ENCODE measurements around the gene KRT75.

KRT75 gene

DNA sequence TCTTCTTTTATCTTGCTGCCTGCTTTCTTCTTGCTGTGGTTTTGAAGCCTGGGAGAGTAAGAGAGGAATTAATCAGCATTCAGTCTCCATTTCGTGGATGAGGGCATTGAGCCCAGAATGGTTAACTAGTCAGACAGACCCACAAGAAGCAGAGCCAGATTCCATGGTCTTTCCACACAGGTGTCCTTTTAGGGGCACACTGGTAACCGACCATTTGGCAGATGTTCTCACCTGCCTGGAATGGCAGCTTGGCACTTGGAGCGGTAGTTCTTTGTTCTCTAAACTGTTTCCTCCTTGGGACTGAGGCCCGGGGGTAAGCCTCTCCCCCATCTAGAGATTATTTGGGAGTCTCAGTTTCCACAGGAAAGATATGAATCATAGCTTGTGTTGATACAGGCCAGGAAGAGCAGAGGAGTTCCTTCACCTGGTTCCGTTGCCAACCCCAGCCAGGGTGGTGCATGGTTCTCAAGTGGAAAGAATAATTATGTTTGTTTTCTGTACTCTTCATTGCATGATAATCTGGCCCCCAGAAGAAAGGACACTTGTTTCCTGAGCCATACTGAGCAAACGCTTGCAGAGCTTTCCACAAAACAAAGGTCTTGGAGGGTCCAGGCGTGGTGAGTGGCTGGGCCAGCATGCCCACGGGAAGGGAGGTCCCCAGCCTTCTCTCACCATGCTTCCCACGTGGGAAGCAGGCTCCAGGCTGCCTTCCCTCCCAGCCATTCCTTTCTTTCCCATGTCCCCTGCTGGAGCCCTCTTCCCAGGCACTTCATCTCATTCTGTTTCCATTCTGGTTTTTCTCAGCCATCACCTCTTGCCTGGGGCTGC lies 2.0 kb upstream of the KRT75 start:
- H3K9ac ChIP-seq (ENCODE audit: low read depth, low read length), result no peak overlapping the region
- H3K36me3 ChIP-seq (ENCODE audit: insufficient read depth, low read length), result no peaks in the 10 kb centered on the region
- no peaks in the 10 kb centered on the region for H3K9me3 ChIP-seq (ENCODE audit: control insufficient read depth, insufficient read depth, low read length)
- H3K4me1 ChIP-seq (ENCODE audit: insufficient read depth, low read length), result peaks cover 3% of the 10 kb centered on the region; the same call in 1 of the 2 replicates

DNA sequence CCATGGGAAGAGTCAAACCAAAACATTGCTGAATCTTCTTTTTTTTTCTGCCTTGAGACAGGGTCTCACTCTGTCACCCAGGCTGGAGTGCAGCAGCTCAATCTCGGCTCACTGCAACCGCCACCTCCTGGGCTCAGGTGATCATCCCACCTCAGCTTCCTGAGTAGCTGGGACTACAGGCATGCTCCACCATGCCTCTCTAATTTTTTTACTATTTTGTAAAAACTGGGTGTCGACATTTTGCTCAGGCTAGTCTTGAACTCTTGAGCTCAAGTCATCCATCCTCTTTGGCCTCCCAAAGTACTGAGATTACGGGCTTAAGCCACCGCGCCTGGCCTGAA lies 1.5 kb upstream of the KRT75 start:
- Histone ChIP-seq H3K9ac (ENCODE audit: low read depth, low read length) (no peak overlapping the region), H3K9me3 (ENCODE audit: control insufficient read depth, insufficient read depth, low read length) (no peaks in the 10 kb centered on the region)

DNA sequence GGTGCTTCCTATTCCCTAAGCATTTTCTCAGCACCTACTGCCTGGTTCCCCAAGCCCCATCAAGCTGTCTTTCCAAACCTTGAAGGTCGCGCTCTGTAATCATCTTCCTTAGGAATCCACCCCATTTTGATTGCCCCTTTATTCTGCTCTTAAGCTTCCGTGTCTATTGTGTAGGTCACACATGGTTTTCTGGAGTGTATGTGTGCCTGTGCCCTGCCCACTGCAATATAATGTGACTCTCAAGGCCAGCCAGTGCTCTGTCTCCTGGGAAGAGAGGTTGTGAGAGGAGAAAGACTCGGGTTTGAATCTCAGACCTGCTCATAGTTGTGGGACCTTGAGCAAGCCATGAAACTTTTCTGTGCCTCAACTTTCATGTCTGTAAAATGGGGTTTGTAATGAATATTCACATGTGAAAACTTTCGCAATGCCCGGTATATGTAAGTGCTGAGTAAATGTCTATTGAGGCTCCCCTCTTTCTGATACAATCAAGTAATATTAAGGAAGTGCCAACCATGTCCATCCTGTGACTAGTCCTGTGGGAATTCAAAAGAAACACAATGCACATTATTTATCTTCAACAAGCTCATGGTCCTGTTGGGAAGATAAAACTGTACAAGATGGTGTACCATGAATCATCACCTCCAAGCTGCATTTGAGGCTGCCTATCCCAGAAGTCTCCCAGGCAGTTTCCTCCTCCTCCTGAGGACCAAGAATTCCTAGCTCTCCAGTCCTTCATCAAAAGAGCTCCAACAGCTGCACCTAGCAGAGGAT lies 774 bp upstream of the KRT75 start:
- H3K9me3 ChIP-seq (ENCODE audit: control insufficient read depth, insufficient read depth, low read length), result no peaks in the 10 kb centered on the region
- H3K4me1 ChIP-seq (ENCODE audit: insufficient read depth, low read length), result no peaks in the 10 kb centered on the region
- H3K36me3 ChIP-seq (ENCODE audit: insufficient read depth, low read length), result no peaks in the 10 kb centered on the region
- H3K9ac ChIP-seq (ENCODE audit: low read depth, low read length), result no peak overlapping the region

More for the DNA sequence above, 1.5 kb upstream of the KRT75 start:
- no peaks in the 10 kb centered on the region for H3K4me1 ChIP-seq (ENCODE audit: insufficient read depth, low read length)
- H3K36me3 ChIP-seq (ENCODE audit: insufficient read depth, low read length), result no peaks in the 10 kb centered on the region

DNA sequence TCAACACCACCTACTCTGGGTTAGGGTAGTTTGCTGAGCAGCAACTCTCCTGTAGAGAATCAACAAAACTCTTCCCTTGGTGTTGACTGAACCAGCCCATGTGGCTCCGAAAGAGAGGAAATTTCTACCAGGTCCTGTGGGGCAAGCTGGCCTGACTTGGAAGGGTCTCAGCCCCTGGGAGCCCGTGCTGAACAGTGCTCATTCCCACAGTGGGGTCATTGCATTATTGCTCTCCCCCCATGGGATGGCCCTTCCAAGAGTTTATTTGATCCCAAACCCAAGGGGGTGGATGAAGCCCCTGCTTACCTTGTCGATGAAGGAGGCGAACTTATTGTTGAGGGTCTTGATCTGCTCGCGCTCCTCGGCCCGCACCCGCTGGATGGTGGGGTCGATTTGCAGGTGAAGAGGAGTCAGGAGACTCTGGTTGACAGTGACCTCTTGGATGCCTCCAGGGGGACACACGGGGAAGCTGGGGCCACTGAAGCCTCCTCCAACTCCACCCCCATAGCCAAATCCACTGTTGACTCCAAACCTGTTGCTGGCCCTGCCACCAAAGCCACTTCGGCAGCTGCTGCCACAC lies 580 bp downstream of the KRT75 start:
- H3K9ac ChIP-seq (ENCODE audit: low read depth, low read length), result no peak overlapping the region
- H3K9me3 ChIP-seq (ENCODE audit: control insufficient read depth, insufficient read depth, low read length), result no peaks in the 10 kb centered on the region
- no peaks in the 10 kb centered on the region for H3K36me3 ChIP-seq (ENCODE audit: insufficient read depth, low read length)
- H3K4me1 ChIP-seq (ENCODE audit: insufficient read depth, low read length), result no peaks in the 10 kb centered on the region

DNA sequence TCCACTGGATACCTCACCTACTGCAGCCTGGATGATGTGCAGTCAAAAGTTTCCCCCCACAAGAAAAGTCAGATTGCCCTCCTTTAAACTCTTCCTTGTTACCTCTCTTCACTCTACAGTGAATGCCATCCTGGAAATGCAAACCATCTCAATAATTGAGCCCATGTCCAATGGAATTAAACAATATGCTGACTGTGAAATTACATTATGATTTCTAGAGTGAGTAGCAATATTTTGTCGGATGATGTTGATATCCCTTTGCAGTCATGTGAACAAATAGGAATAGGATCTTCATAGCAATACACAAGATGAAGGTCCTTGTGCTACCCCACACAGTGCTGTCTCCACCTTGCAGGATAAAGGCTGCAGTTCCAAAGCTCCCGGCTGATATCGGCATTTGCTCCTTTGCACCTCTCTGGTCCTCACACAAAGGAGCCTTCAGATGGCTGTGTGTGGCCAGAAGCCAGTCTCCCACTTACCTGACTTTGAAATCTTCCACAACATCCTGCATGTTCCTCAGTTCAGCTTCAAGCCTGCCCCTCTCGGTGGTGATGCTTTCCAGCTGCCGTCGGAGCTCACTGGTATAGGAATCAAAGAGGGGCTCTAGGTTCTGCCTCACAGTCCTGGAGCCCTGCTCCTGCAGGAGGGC lies 1.5 kb downstream of the KRT75 start:
- Histone ChIP-seq H3K36me3 (ENCODE audit: insufficient read depth, low read length) (no peaks in the 10 kb centered on the region), H3K9ac (ENCODE audit: low read depth, low read length) (no peak overlapping the region), H3K9me3 (ENCODE audit: control insufficient read depth, insufficient read depth, low read length) (no peaks in the 10 kb centered on the region), H3K4me1 (ENCODE audit: insufficient read depth, low read length) (no peaks in the 10 kb centered on the region)

DNA sequence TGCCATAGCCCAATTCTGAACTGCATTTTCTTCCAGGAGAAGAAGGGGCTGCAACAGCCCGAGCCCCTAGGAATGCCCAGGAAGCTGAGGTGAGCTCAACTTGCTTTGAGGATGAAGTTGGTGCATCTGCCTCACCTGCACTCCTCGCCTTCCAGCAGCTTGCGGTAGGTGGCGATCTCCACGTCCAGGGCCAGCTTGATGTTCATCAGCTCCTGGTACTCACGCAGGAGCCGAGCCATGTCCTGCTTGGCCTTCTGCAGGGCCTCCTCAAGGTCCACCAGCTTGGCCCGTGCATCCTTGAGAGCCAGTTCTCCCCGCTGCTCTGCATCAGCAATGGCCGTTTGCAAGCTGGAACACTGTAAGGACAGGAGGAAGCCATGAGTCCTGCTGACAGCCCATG lies 6.0 kb downstream of the KRT75 start:
- Histone ChIP-seq H3K36me3 (ENCODE audit: insufficient read depth, low read length) (no peaks in the 10 kb centered on the region), H3K9ac (ENCODE audit: low read depth, low read length) (no peak overlapping the region), H3K4me1 (ENCODE audit: insufficient read depth, low read length) (no peaks in the 10 kb centered on the region)

DNA sequence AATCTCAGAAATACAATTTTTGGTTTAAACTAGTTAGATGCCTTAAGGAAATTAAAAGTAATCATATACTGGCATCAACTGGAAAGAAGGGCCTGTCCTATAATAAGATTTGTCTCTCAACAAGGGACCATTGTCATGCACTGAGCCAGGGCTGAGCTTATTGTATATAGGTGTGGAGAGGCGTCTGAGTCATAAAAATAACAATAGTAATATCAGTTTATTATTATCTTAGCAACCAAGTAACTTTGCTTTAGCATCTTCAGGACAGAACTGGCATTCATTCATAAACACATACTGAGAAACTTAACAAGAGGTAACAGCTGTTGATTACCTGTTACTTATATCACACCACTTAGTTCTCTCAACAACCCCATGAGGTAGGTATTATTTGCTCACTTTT lies 7.1 kb downstream of the KRT75 start:
- H3K9ac ChIP-seq (ENCODE audit: low read depth, low read length), result no peak overlapping the region

More for the DNA sequence above, 6.0 kb downstream of the KRT75 start:
- no peaks in the 10 kb centered on the region for H3K9me3 ChIP-seq (ENCODE audit: control insufficient read depth, insufficient read depth, low read length)

DNA sequence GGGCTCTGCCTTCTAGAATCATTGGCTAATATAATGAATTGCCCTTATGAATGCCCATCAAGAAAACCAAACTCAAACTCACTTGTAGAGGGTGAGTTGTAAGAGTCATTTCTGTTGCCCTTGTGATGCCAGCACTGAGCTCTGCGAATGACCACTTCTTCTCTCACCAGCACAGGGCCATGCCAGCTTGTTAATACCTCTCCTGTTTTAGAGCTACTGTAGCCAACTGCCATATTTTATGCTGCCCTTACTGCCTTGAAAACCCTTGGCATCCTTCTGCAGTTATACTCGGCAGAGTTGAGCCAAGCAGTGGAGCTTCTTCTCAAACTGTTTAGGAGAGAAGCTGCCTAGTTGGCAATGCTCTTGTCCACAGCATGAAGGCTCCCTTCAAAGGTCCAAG lies 8.1 kb downstream of the KRT75 start:
- H3K9ac ChIP-seq (ENCODE audit: low read depth, low read length), result no peak overlapping the region
- H3K4me1 ChIP-seq (ENCODE audit: insufficient read depth, low read length), result no peaks in the 10 kb centered on the region
- H3K9me3 ChIP-seq (ENCODE audit: control insufficient read depth, insufficient read depth, low read length), result no peaks in the 10 kb centered on the region
- no peaks in the 10 kb centered on the region for H3K36me3 ChIP-seq (ENCODE audit: insufficient read depth, low read length)

More for the DNA sequence above, 7.1 kb downstream of the KRT75 start:
- Histone ChIP-seq H3K4me1 (ENCODE audit: insufficient read depth, low read length) (no peaks in the 10 kb centered on the region), H3K9me3 (ENCODE audit: control insufficient read depth, insufficient read depth, low read length) (no peaks in the 10 kb centered on the region), H3K36me3 (ENCODE audit: insufficient read depth, low read length) (no peaks in the 10 kb centered on the region)

DNA sequence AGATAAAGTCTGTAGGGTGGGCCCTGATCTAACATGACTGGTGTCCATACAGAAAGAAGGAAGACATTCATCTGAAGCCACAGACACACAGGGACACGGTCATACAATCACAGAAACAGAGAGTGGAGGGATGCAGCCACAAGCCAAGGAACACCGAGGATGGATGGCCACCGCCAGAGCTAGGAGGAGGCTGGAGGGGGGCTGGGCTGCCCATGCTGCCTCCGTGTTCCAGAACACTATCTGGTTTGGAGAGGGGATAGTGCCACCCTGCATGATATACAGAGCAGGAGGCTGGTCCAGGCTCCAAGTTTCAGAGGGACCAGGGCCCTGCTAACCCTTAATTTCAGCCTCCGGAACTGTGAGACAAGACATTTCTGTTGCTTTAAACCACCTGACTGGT lies 8.7 kb downstream of the KRT75 start:
- no peaks in the 10 kb centered on the region for H3K9me3 ChIP-seq (ENCODE audit: control insufficient read depth, insufficient read depth, low read length)
- no peak overlapping the region for H3K9ac ChIP-seq (ENCODE audit: low read depth, low read length)
- H3K4me1 ChIP-seq (ENCODE audit: insufficient read depth, low read length), result no peaks in the 10 kb centered on the region
- no peaks in the 10 kb centered on the region for H3K36me3 ChIP-seq (ENCODE audit: insufficient read depth, low read length)

DNA sequence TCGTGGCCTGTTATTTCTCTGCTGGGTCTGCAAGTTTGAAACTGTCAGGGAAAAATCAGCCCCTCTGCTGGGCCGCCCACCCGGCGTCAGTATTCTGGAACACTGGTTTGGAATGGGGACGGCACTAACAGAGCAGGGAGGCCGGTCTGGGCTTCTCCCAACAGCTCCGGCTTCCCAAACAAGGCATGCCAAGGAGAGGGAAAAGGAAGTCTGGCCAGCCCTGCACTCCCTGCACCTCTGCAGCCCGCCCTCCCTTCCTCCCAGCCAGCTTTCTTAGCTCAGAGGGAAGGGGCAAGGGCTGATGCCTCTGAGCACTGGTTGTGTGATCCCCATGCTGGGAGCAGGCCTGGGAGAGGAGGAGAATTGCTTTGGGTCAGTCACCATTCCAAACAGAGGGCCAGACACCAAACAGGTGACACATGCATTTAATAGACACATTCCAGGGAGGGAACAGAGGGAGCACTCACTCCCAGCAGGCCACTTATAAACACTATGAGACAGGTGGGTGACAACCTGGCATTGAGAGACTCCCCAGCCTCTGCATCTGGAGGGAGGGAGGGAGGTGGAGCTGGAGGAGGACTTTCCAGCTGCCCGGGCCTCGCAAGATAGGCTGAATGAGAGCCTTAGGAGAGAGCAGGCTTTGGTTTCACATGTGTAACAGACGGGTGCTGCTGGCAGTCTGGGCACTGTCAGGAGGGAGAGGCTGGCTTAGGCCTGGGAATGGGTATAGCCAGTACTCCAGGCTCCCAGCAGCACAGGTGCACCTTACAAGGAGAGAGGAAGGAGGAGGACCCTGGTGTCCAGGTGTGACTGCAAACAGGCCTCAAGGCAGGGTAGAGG lies 10.3 kb downstream of the KRT75 start:
- no peaks in the 10 kb centered on the region for H3K9me3 ChIP-seq (ENCODE audit: control insufficient read depth, insufficient read depth, low read length)
- no peaks in the 10 kb centered on the region for H3K4me1 ChIP-seq (ENCODE audit: insufficient read depth, low read length)
- no peaks in the 10 kb centered on the region for H3K36me3 ChIP-seq (ENCODE audit: insufficient read depth, low read length)
- no peak overlapping the region for H3K9ac ChIP-seq (ENCODE audit: low read depth, low read length)

DNA sequence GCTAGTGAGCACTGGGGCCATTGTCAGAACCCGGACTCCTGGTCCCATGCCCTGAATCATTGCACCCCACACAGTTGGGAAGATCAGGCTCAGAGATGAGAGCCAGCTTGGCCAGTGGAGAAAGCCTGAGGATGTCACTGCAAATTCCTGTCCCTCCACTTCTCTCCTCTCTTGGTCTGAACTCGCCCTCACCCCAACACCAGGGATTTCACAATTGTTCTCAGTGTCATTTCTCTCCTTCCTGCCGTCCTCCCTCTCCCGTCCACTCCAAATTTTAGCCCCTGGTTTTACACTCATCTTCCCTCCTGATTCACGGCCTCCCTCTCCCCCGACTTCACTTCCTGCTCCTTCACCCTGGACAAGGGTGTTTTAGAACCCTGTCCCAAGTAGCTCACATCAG lies 11.1 kb downstream of the KRT75 start:
- H3K9ac ChIP-seq (ENCODE audit: low read depth, low read length), result no peak overlapping the region
- no peaks in the 10 kb centered on the region for H3K4me1 ChIP-seq (ENCODE audit: insufficient read depth, low read length)
- H3K36me3 ChIP-seq (ENCODE audit: insufficient read depth, low read length), result no peaks in the 10 kb centered on the region
- no peaks in the 10 kb centered on the region for H3K9me3 ChIP-seq (ENCODE audit: control insufficient read depth, insufficient read depth, low read length)

DNA sequence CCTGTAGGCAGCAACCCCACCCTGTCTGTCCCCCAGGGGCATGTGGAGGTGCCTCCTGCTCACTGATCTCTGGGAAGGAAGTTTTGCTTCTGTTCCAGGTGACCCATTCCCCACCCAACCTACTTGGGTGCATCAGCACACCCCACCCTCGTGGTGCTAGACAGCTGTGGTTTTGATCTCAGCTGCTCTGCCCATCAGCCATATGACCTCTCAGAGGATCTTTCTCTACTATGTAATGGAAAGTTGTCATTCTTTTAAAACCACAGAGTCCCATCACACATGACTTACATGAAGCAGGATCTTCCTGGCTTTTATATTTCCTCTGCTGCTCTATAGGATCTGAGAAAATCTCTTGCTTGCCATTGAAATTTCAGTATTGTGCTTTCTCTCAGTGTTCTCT lies 14.5 kb downstream of the KRT75 start:
- no peaks in the 10 kb centered on the region for H3K36me3 ChIP-seq (ENCODE audit: insufficient read depth, low read length)
- H3K4me1 ChIP-seq (ENCODE audit: insufficient read depth, low read length), result no peaks in the 10 kb centered on the region
- H3K9ac ChIP-seq (ENCODE audit: low read depth, low read length), result no peak overlapping the region
- H3K9me3 ChIP-seq (ENCODE audit: control insufficient read depth, insufficient read depth, low read length), result no peaks in the 10 kb centered on the region

DNA sequence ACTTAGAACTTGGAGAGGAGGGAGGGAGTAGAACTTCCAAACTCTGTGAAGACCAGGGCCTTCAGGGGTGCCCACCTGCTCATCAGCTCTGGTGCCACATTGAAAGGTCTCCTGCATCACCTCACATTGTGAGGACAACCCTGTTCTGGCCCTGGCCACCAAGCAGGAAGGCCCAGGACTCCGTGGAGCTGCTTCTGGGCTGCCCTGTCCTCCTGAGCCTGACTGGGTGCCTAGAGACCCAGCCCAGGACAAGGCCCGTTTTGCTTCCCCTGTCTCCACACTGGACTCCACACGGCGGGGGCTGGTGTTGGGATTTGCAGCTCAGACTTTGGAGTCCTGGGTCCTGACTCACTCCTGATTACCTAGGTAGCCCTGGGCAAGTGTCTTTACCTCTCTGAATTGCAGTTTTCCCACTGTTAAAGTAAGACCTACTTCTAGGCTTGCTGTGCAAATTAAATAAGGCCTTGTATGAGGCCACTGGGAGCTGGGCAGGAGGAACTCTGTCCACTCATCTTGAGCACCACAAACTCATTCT lies 15.5 kb downstream of the KRT75 start:
- Histone ChIP-seq H3K9ac (ENCODE audit: low read depth, low read length) (no peak overlapping the region), H3K36me3 (ENCODE audit: insufficient read depth, low read length) (no peaks in the 10 kb centered on the region), H3K4me1 (ENCODE audit: insufficient read depth, low read length) (no peaks in the 10 kb centered on the region), H3K9me3 (ENCODE audit: control insufficient read depth, insufficient read depth, low read length) (no peaks in the 10 kb centered on the region)

DNA sequence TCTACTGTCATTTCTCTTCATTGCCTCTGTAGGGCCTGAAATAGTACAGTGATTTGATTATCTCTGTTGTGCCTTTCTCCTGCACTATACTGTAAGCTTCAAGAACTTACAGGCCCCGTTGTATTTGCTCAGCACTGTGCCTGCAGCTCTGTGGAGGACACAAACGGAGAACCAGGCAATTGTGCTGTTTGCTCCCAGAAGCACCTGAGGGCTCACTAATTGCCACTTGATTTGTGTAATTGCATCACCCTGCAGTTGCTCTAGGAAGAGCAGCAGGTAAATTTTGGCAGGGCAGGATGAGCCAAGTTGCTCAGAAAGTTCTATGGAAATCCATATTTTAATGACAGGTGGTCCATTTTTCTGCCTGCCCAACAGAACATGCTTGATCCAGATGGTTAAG lies 16.4 kb downstream of the KRT75 start:
- Histone ChIP-seq H3K4me1 (ENCODE audit: insufficient read depth, low read length) (no peaks in the 10 kb centered on the region), H3K36me3 (ENCODE audit: insufficient read depth, low read length) (no peaks in the 10 kb centered on the region), H3K9ac (ENCODE audit: low read depth, low read length) (no peak overlapping the region), H3K9me3 (ENCODE audit: control insufficient read depth, insufficient read depth, low read length) (no peaks in the 10 kb centered on the region)

Data from ES-I3 (cell line).